ENCODE data around the gene SCYL2.

SCYL2 gene

GRCh38 chr12:100382338-100382737 lies 115.4 kb downstream of the SCYL2 start:
- no peak for DNase-seq

- no peak for DNase-seq
These were observed 116.9 kb downstream of the SCYL2 start for GRCh38 chr12:100383586-100384558.

- DNase-seq, result no peak
These were observed 117.6 kb downstream of the SCYL2 start for GRCh38 chr12:100384559-100384935.

- no peak for DNase-seq
These were observed 121.4 kb downstream of the SCYL2 start for GRCh38 chr12:100388382-100388781.
